ENCODE results near the gene ZMYND8. TPM values are rescaled to one million over a fixed set of nuclear protein-coding genes. Genes with fewer than 3 reads are reported as not detected.
"Not testable (repeated sequence)": the region's sequence is repeated elsewhere in the genome, so short reads cannot be mapped to it uniquely, and the experiment has no call there.

The ZMYND8 gene
- total and polyA plus RNA-seq, 2 donors (not counting 1 experiment from before 2014, with no cell fraction given), result 12.6 to 13.0 TPM

DNA sequence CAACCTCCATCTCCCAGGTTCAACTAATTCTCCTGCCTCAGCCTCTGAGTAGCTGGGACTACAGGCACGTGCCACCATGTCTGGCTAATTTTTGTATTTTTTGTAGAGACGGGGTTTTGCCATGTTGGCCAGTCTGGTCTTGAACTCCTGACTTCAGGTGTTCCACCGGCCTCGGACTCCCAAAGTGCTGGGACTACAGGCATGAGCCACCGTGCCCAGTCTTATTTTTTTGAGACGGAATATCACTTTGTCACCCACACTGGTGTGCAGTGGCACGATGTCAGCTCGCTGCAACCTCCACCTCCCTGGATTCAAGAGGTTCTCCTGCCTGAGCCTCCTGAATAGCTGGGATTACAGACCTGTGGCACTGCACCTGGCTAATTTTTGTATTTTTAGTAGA, 17.6 kb upstream of the ZMYND8 start:
- not testable (repeated sequence) for H3K4me3 ChIP-seq (replicated peaks in 1 of 4; ENCODE audit: control extremely low read depth in 1 of 4, insufficient read depth in 1 of 4, low read depth in 3 of 4, low read length in 4 of 4); H4K20me1 ChIP-seq (ENCODE audit: control insufficient read depth, extremely low read depth, insufficient read depth, low read length); H2AFZ ChIP-seq (ENCODE audit: low read length); H3K79me2 ChIP-seq (ENCODE audit: control insufficient read depth, insufficient read depth, low read length); DNase-seq (ENCODE audit: low read depth in 2 of 2); H3K27ac ChIP-seq (ENCODE audit: insufficient read depth, low read length); H3K4me1 ChIP-seq (ENCODE audit: control insufficient read depth, extremely low read depth, insufficient read depth, low read length); H3K36me3 ChIP-seq (ENCODE audit: control insufficient read depth, insufficient read depth, low read length); H3K9ac ChIP-seq (ENCODE audit: insufficient read depth, low read length); H3K27me3 ChIP-seq (ENCODE audit: control insufficient read depth, insufficient read depth, low read length); H3K9me3 ChIP-seq (ENCODE audit: control insufficient read depth, insufficient read depth, low read depth, low read length); H3K4me2 ChIP-seq (ENCODE audit: extremely low read depth, insufficient read depth, low read length)

DNA sequence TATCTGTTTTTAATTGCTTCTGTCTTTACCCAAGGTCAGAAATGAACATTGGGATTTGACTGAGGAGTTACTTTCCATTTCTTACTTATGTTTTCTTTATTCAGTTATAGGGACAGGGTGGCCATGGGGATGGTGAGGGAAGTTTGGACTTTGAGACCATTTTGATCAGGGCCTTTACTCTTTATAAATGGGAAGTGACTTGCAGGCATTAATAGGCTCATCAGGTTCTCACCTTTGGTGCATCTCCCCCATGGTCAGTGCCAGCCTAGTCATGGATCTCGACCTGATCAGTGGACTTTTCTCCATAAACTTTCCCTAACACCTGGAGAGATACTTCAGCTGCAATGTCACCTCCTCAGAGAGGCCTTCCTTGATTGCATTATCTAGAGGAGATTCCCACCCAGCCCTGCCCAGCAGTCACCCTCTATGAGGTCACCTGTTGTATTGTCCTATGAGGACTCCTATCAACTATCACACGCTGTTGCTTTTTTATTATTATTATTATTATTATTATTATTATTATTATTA, 16.8 kb upstream of the ZMYND8 start:
- DNase-seq (ENCODE audit: low read depth in 2 of 2), result no peak
- no peak overlapping the region for H3K4me2 ChIP-seq (ENCODE audit: extremely low read depth, insufficient read depth, low read length)
- no peaks in the 10 kb centered on the region for H4K20me1 ChIP-seq (ENCODE audit: control insufficient read depth, extremely low read depth, insufficient read depth, low read length)
- H3K4me1 ChIP-seq (ENCODE audit: control insufficient read depth, extremely low read depth, insufficient read depth, low read length), result no peaks in the 10 kb centered on the region
- TF ChIP-seq EZH2 (IDR thresholded peaks at IDR 0.05; ENCODE audit: low read length, missing control alignments) (no peak), CTCF (conservative IDR thresholded peaks at IDR 0.05 in 1 of 2, IDR thresholded peaks at IDR 0.05 in 1 of 2; ENCODE audit: low read depth in 1 of 2, low read length in 2 of 2) (no peak)
- no peak overlapping the region for H3K9ac ChIP-seq (ENCODE audit: insufficient read depth, low read length)
- H2AFZ ChIP-seq (ENCODE audit: low read length), result no peak overlapping the region
- H3K79me2 ChIP-seq (ENCODE audit: control insufficient read depth, insufficient read depth, low read length), result no peaks in the 10 kb centered on the region
- no peaks in the 10 kb centered on the region for H3K9me3 ChIP-seq (ENCODE audit: control insufficient read depth, insufficient read depth, low read depth, low read length)
- no peak overlapping the region for H3K27ac ChIP-seq (ENCODE audit: insufficient read depth, low read length)
- no peaks in the 10 kb centered on the region for H3K36me3 ChIP-seq (ENCODE audit: control insufficient read depth, insufficient read depth, low read length)
- H3K4me3 ChIP-seq (replicated peaks in 1 of 4; ENCODE audit: control extremely low read depth in 1 of 4, insufficient read depth in 1 of 4, low read depth in 3 of 4, low read length in 4 of 4), result no peak overlapping the region
- no peaks in the 10 kb centered on the region for H3K27me3 ChIP-seq (ENCODE audit: control insufficient read depth, insufficient read depth, low read length)

DNA sequence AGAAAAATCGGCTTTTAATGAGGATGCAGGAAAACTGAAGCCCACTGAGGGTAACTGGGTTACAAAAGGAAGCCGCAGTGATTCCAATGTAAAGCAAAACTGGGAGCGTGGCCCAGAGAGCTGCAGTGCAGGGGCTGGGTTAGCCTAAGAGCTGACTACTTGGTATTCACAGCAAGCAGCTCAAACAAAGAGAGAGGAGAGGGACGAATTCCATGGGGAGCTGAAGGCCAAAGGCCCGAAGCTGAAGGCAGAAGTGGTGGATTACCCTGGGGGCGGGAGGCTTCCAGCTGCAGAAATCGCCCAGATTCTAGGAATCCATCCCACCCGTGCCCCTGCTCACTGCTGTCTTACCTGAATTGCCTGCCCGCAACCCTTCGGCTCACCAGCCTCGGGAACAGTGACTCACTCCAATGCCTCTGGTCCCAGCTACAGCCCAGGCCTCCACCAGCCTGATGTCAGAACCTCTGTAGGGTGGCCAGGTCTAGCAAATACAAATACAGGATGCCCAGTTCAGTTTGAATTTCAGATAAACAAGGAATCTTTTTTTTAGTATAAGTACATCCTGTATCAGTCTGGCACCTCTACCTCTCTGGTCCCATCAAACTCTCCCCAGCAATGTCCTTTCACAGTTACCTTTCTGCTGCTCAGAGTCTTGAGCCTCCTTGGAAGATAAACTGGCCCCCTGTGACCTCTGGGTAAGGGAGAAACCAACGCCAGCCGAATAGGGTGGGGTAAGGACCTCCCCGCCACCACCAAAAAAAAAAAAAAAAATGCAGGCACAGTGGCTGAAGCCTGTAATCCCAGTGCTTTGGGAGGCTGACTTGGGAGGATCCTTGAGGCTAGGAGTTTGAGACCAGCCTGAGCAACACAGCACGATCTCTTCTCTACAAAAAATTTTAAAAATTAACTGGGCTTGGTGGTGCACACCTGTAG, 14.6 kb upstream of the ZMYND8 start:
- H3K4me2 ChIP-seq (ENCODE audit: extremely low read depth, insufficient read depth, low read length), result no peak overlapping the region
- H3K36me3 ChIP-seq (ENCODE audit: control insufficient read depth, insufficient read depth, low read length), result no peaks in the 10 kb centered on the region
- H3K27ac ChIP-seq (ENCODE audit: insufficient read depth, low read length), result no peak overlapping the region
- no peak overlapping the region for H3K4me3 ChIP-seq (replicated peaks in 1 of 4; ENCODE audit: control extremely low read depth in 1 of 4, insufficient read depth in 1 of 4, low read depth in 3 of 4, low read length in 4 of 4)
- H3K9me3 ChIP-seq (ENCODE audit: control insufficient read depth, insufficient read depth, low read depth, low read length), result no peaks in the 10 kb centered on the region
- no peaks in the 10 kb centered on the region for H3K27me3 ChIP-seq (ENCODE audit: control insufficient read depth, insufficient read depth, low read length)
- no peak overlapping the region for H2AFZ ChIP-seq (ENCODE audit: low read length)
- H3K79me2 ChIP-seq (ENCODE audit: control insufficient read depth, insufficient read depth, low read length), result no peaks in the 10 kb centered on the region
- DNase-seq (ENCODE audit: low read depth in 2 of 2), result peak in 1 of 2 donors; percentile 47
- no peak overlapping the region for H3K9ac ChIP-seq (ENCODE audit: insufficient read depth, low read length)
- no peaks in the 10 kb centered on the region for H4K20me1 ChIP-seq (ENCODE audit: control insufficient read depth, extremely low read depth, insufficient read depth, low read length)
- H3K4me1 ChIP-seq (ENCODE audit: control insufficient read depth, extremely low read depth, insufficient read depth, low read length), result no peaks in the 10 kb centered on the region
- TF ChIP-seq CTCF (conservative IDR thresholded peaks at IDR 0.05 in 1 of 2, IDR thresholded peaks at IDR 0.05 in 1 of 2; ENCODE audit: low read depth in 1 of 2, low read length in 2 of 2) (no peak), EZH2 (IDR thresholded peaks at IDR 0.05; ENCODE audit: low read length, missing control alignments) (no peak)
